SK-N-SH (cell line): ENCODE results near the gene ALAD. TPM values are rescaled to one million over a fixed set of nuclear protein-coding genes. Genes with fewer than 3 reads are reported as not detected.

Experiments
- CTCF ChIA-PET: fragments of 300-600, 350-600 bp; formaldehyde crosslinking; extraction: SDS; loops from one replicate; lab custom pipeline; 2021; lab: Yijun Ruan, JAX
- POLR2A ChIA-PET: fragments of 350-600 bp; sonication (Branson Sonifier 250); formaldehyde crosslinking; extraction: SDS; loops from one replicate; lab custom pipeline; 2020; ENCODE audit warnings: antibody characterized with exemption, inconsistent platforms; lab: Yijun Ruan, JAX
- DNase-seq: peaks from one replicate; pipeline ENCODE4 v3.0.0; 2012
- H2AFZ ChIP-seq: fragments of 200-600 bp; sonication (generic); 2 replicates; pipeline ENCODE4 v1.8.1; 2016; ENCODE audit warnings: antibody characterized with exemption, mild to moderate bottlenecking, low read depth
- H3F3A ChIP-seq: fragments of 200-600 bp; sonication (generic); replicated peaks from 2 replicates; pipeline ENCODE3; 2016; ENCODE audit warnings: antibody characterized with exemption, mild to moderate bottlenecking; ENCODE audit not compliant: insufficient read depth
- H3K27ac ChIP-seq, 2 experiments: fragments of 200-500 bp in 1 of 2; fragments of 200-600 bp in 1 of 2; sonication (Bioruptor generic) in 1 of 2; sonication (generic), shearing (Covaris generic) in 1 of 2; 2 replicates each; pipeline versions ENCODE4 v1.5.1 to v1.6.1; 2014 to 2016; ENCODE audit warnings: low read depth in 2 of 2, inconsistent platforms in 1 of 2, low read length in 1 of 2, mild to moderate bottlenecking in 1 of 2, mixed read lengths in 1 of 2
- H3K27me3 ChIP-seq: fragments of 200-600 bp; sonication (generic), shearing (Covaris generic); 2 replicates; pipeline ENCODE4 v1.6.1; 2016; ENCODE audit warnings: mixed run types; ENCODE audit not compliant: insufficient read depth
- H3K36me3 ChIP-seq, 2 experiments: fragments of 200-500 bp in 1 of 2; fragments of 200-600 bp in 1 of 2; sonication (Bioruptor generic) in 1 of 2; sonication (generic) in 1 of 2; replicated peaks in 1 of 2; 2 replicates each; pipeline versions ENCODE3 to v1.5.1; 2014 to 2016; ENCODE audit warnings: low read length in 1 of 2, mild to moderate bottlenecking in 1 of 2; ENCODE audit not compliant: insufficient read depth in 2 of 2, control insufficient read depth in 1 of 2
- H3K4me1 ChIP-seq, 2 experiments: fragments of 200-500 bp in 1 of 2; fragments of 200-600 bp in 1 of 2; sonication (Bioruptor generic) in 1 of 2; sonication (generic), shearing (Covaris generic) in 1 of 2; 2 replicates each; pipeline versions ENCODE4 v1.5.1 to v1.6.1; 2014 to 2016; ENCODE audit warnings: low read depth in 1 of 2, low read length in 1 of 2, mixed run types in 1 of 2; ENCODE audit not compliant: insufficient read depth in 2 of 2, control insufficient read depth in 1 of 2
- H3K4me2 ChIP-seq: fragments of 200-600 bp; sonication (generic), shearing (Covaris generic); 2 replicates; pipeline ENCODE4 v1.6.1; 2017; ENCODE audit warnings: mixed run types
- H3K4me3 ChIP-seq, 2 experiments: fragments of 200-500 bp in 1 of 2; fragments of 200-600 bp in 1 of 2; sonication (Bioruptor generic) in 1 of 2; sonication (generic), shearing (Covaris generic) in 1 of 2; 2 replicates each; pipeline versions ENCODE4 v1.5.1 to v1.8.1; 2014 to 2016; ENCODE audit warnings: low read depth in 2 of 2, inconsistent platforms in 1 of 2, low read length in 1 of 2, mild to moderate bottlenecking in 1 of 2, mixed read lengths in 1 of 2, moderate library complexity in 1 of 2
- H3K79me2 ChIP-seq: fragments of 200-600 bp; sonication (generic); 2 replicates; pipeline ENCODE4 v1.8.1; 2017; ENCODE audit warnings: mild to moderate bottlenecking; ENCODE audit not compliant: insufficient read depth
- H3K9ac ChIP-seq: fragments of 200-600 bp; sonication (generic); 2 replicates; pipeline ENCODE4 v1.6.1; 2017; ENCODE audit warnings: mixed run types
- H3K9me2 ChIP-seq: fragments of 200-600 bp; sonication (generic); 2 replicates; pipeline ENCODE4 v1.6.1; 2017; ENCODE audit warnings: mixed run types
- H3K9me3 ChIP-seq: fragments of 200-600 bp; sonication (generic); 2 replicates; pipeline ENCODE4 v1.6.1; 2017; ENCODE audit warnings: mixed run types, mild to moderate bottlenecking, moderate library complexity
- H4K20me1 ChIP-seq: fragments of 200-600 bp; sonication (generic); 2 replicates; pipeline ENCODE4 v1.6.1; 2017; ENCODE audit warnings: mild to moderate bottlenecking, mixed run types; ENCODE audit not compliant: insufficient read depth
- EP300 ChIP-seq, 2 experiments: IDR thresholded peaks; 2 replicates each; pipeline versions ENCODE4 v1.4.0 to v1.6.1; 2012; ENCODE audit warnings: borderline replicate concordance in 1 of 2, low read depth in 1 of 2, low read length in 1 of 2
- EZH2phosphoT487 ChIP-seq: fragments of 200-600 bp; sonication (generic); IDR thresholded peaks from 2 replicates; pipeline ENCODE4 v1.6.1; 2017; ENCODE audit warnings: low read depth, mixed run types, mild to moderate bottlenecking, antibody characterized with exemption, moderate library complexity, borderline replicate concordance
- FOXJ3 ChIP-seq: sonication (generic); formaldehyde crosslinking; IDR thresholded peaks from 2 replicates; pipeline ENCODE4 v1.5.1; 2020; ENCODE audit warnings: mild to moderate bottlenecking, missing genetic modification reagents
- FOXM1 ChIP-seq: IDR thresholded peaks from 2 replicates; pipeline ENCODE4 v1.4.0; 2012; ENCODE audit warnings: low read depth, mild to moderate bottlenecking
- MAX ChIP-seq: IDR thresholded peaks from 2 replicates; pipeline ENCODE4 v1.4.0; 2012; ENCODE audit warnings: low read depth
- MEF2A ChIP-seq: IDR thresholded peaks from 2 replicates; pipeline ENCODE4 v1.4.0; 2012; ENCODE audit warnings: low read depth, borderline replicate concordance
- NRF1 ChIP-seq: IDR thresholded peaks from 2 replicates; pipeline ENCODE4 v1.6.1; 2012; ENCODE audit warnings: low read depth, mild to moderate bottlenecking, low read length
- POLR2AphosphoS5 ChIP-seq: IDR thresholded peaks from 2 replicates; pipeline ENCODE4 v1.6.1; 2012; ENCODE audit warnings: low read depth, low read length
- TCF12 ChIP-seq: IDR thresholded peaks from 2 replicates; pipeline ENCODE4 v1.4.0; 2012
- USF1 ChIP-seq: IDR thresholded peaks from 2 replicates; pipeline ENCODE4 v1.4.0; 2012; ENCODE audit warnings: low read depth, borderline replicate concordance
- WGBS: methylation state at CpG from one replicate; pipeline ENCODE4 v1.1.6; 2017; ENCODE audit warnings: low lambda C conversion rate; 5-methylcytosine and 5-hydroxymethylcytosine counted together
- polyA plus RNA-seq, 3 experiments: library from polyadenylated mRNA; depleted of rRNA; stranded (reverse); fragments of >200 nt; gene quantifications; 2 replicates each; pipeline ENCODE4 v1.2.3, GENCODE V29; 2012
- TF ChIP-seq, protein P1 (sequence below): fragments of 150-350 bp; IDR thresholded peaks from 2 replicates; pipeline ENCODE4 v1.6.1; 2017; ENCODE audit warnings: antibody characterized with exemption, low read length, low read depth, borderline replicate concordance
- TF ChIP-seq, protein P2 (sequence below): IDR thresholded peaks from 2 replicates; pipeline ENCODE4 v1.6.1; 2012; ENCODE audit warnings: mild to moderate bottlenecking, low read depth, low read length, moderate library complexity

Gene ALAD
- polyA plus RNA-seq, 1 of the 3 experiments (the other 2 are of a cell fraction): 10.7 TPM

DNA sequence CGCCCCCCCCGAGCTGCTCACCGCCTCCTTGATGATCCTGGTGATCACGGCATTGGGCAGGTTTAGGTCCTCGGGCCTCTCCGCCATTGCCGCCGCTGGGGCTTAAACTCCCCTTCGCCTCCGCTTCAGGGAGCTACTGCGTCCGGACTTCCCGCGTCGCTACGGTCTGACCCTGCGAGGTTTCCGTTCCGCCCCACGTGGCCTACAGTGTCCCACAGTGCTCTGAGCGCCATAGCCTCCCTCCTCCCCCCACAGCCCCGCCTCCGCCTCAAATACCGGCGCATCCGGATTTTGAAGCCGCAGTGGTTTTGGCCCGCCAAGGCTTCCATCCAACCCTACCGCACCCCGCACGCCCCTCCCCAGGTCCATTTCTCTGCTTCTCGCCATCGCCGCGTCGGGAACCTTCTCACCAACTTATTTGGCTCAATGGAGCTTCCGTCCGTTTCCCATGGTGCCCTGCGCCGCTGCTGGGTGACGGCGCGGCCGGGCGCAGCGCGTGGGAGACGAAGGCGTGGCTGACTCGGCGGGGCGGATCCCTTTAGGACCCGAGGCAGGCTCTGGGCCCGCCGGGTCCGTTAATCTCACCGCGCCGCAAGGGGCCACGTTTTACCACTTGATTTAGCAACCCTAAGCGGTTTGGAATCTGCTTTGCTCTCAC lies 9.3 kb upstream of the ALAD start, which contains the start of the genes C9orf43 and POLE3 (continued):
- TF ChIP-seq MAX: peak; percentile 93
- TF ChIP-seq, protein P1, sequence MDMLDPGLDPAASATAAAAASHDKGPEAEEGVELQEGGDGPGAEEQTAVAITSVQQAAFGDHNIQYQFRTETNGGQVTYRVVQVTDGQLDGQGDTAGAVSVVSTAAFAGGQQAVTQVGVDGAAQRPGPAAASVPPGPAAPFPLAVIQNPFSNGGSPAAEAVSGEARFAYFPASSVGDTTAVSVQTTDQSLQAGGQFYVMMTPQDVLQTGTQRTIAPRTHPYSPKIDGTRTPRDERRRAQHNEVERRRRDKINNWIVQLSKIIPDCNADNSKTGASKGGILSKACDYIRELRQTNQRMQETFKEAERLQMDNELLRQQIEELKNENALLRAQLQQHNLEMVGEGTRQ: peak; percentile 64
- TF ChIP-seq POLR2AphosphoS5: peak; percentile 94
- peak; percentile 19; the same call in 1 of the 2 replicates for TF ChIP-seq TCF12
- TF ChIP-seq, protein P2, sequence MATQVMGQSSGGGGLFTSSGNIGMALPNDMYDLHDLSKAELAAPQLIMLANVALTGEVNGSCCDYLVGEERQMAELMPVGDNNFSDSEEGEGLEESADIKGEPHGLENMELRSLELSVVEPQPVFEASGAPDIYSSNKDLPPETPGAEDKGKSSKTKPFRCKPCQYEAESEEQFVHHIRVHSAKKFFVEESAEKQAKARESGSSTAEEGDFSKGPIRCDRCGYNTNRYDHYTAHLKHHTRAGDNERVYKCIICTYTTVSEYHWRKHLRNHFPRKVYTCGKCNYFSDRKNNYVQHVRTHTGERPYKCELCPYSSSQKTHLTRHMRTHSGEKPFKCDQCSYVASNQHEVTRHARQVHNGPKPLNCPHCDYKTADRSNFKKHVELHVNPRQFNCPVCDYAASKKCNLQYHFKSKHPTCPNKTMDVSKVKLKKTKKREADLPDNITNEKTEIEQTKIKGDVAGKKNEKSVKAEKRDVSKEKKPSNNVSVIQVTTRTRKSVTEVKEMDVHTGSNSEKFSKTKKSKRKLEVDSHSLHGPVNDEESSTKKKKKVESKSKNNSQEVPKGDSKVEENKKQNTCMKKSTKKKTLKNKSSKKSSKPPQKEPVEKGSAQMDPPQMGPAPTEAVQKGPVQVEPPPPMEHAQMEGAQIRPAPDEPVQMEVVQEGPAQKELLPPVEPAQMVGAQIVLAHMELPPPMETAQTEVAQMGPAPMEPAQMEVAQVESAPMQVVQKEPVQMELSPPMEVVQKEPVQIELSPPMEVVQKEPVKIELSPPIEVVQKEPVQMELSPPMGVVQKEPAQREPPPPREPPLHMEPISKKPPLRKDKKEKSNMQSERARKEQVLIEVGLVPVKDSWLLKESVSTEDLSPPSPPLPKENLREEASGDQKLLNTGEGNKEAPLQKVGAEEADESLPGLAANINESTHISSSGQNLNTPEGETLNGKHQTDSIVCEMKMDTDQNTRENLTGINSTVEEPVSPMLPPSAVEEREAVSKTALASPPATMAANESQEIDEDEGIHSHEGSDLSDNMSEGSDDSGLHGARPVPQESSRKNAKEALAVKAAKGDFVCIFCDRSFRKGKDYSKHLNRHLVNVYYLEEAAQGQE: peak; percentile 30; the same call in 1 of the 2 replicates
- peak; percentile 95 for TF ChIP-seq USF1
- peak; percentile 51 for TF ChIP-seq NRF1
- TF ChIP-seq FOXJ3 (CRISPR knock-in tag): 0 out of 2 replicates have a peak, but pooled peaks have one; percentile 38
- no peak for TF ChIP-seq EZH2phosphoT487

DNA sequence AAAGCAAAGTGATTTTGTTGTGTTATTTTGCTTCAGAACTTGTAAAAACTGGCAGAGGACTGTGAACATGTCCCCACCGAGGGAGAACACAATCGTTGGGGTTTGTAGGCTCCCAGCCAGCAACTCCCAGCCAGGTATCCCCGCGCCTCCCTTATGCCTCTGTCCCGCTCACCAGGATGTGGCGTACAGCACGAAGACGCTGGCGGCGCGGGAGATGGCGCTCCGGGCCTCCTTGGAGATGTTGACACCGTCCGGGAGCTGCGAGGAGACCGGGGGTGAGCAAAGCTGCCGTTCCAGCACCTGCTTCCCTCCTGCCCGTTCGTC lies 8.8 kb upstream of the ALAD start:
- peaks cover 0 to 7% of the 10 kb centered on the region in 2 experiments; a peak in 1 of 4 replicates for H3K4me1 ChIP-seq
- no peaks in the 10 kb centered on the region for H3K9me3 ChIP-seq
- CTCF ChIA-PET: interaction anchor here (0.8 to 14.1 kb wide), 12 partner anchors 9 to 248 kb away, joined by 3 to 145 read pairs (median 9); partner anchors contain the start of genes ALAD, CDC26 and PRPF4
- WGBS: 2% methylated on average over 12 of the region's 20 CpGs
- no peaks in the 10 kb centered on the region for H4K20me1 ChIP-seq
- peak overlapping the region; percentile 81 to 88 for H3K4me3 ChIP-seq
- peak overlapping the region; percentile 80 for H2AFZ ChIP-seq
- POLR2A ChIA-PET: interaction anchor here (0.7 to 2.5 kb wide), 16 partner anchors 8 to 240 kb away, joined by 3 to 19 read pairs (median 3); partner anchors contain the start of genes ALAD, CDC26, HDHD3 and PRPF4
- no peaks in the 10 kb centered on the region for H3K9me2 ChIP-seq
- H3F3A ChIP-seq: peaks cover 23% of the 10 kb centered on the region
- DNase-seq: no peak
- H3K9ac ChIP-seq: peak overlapping the region; percentile 94
- H3K27ac ChIP-seq: peak overlapping the region; percentile 96
- peak overlapping the region; percentile 99 for H3K4me2 ChIP-seq
- H3K27me3 ChIP-seq: no peaks in the 10 kb centered on the region
- TF ChIP-seq MEF2A (no peak), FOXM1 (no peak), EP300 (IDR thresholded peaks at IDR 0.05; ENCODE audit: borderline replicate concordance in 1 of 2, low read depth in 1 of 2, low read length in 1 of 2) (no peak)
- TF ChIP-seq, protein P1: no peak
- H3K79me2 ChIP-seq: peaks cover 24% of the 10 kb centered on the region
- peaks cover 15 to 20% of the 10 kb centered on the region in 2 experiments for H3K36me3 ChIP-seq
